ENCODE data around the gene S1PR5.

Gene S1PR5

DNA sequence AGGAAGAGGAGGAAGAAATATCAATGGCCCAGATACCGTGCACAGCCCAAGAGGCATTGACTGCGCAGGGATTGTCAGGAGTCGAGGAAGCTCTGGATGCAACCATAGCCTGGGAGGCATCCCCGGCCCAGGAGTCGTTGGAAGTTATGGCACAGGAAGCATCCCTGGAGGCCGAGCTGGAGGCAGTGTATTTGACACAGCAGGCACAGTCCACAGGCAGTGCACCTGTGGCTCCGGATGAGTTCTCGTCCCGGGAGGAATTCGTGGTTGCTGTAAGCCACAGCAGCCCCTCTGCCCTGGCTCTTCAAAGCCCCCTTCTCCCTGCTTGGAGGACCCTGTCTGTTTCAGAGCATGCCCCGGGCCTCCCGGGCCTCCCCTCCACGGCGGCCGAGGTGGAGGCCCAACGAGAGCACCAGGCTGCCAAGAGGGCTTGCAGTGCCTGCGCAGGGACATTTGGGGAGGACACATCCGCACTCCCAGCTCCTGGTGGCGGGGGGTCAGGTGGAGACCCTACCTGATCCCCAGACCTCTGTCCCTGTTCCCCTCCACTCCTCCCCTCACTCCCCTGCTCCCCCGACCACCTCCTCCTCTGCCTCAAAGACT is 50.0 kb downstream of the S1PR5 start:
- Mint-ChIP-seq H3K36me3 (ENCODE audit: low read depth) (no peaks in the 10 kb centered on the region), H3K27me3 (ENCODE audit: low read depth) (no peaks in the 10 kb centered on the region), H3K9me3 (no peaks in the 10 kb centered on the region), H3K27ac (no peak overlapping the region), H3K4me1 (no peaks in the 10 kb centered on the region), H3K4me3 (no peak overlapping the region)
- TF ChIP-seq, protein P1, sequence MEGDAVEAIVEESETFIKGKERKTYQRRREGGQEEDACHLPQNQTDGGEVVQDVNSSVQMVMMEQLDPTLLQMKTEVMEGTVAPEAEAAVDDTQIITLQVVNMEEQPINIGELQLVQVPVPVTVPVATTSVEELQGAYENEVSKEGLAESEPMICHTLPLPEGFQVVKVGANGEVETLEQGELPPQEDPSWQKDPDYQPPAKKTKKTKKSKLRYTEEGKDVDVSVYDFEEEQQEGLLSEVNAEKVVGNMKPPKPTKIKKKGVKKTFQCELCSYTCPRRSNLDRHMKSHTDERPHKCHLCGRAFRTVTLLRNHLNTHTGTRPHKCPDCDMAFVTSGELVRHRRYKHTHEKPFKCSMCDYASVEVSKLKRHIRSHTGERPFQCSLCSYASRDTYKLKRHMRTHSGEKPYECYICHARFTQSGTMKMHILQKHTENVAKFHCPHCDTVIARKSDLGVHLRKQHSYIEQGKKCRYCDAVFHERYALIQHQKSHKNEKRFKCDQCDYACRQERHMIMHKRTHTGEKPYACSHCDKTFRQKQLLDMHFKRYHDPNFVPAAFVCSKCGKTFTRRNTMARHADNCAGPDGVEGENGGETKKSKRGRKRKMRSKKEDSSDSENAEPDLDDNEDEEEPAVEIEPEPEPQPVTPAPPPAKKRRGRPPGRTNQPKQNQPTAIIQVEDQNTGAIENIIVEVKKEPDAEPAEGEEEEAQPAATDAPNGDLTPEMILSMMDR (IDR thresholded peaks at IDR 0.05; ENCODE audit: unreplicated experiment in 3 of 3) = no peak

DNA sequence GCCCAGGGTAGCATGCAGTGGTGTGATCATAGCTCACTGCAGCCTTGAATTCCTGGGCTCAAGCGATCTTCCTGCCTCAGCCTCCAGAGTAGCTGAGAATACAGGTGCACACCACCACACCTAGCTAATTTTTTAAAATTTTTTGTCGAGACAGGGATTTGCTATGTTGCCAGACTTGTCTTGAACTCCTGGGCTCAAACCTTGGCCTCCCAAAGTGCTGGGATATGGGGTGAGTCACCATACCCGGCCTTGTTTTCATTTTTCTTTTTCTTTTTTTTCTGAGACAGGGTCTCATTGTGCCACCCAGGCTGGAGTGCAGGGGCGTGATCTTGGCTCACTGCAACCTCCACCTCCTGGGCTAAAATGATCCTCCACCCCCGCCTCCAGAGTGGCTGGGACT is 52.8 kb downstream of the S1PR5 start:
- Mint-ChIP-seq H3K27ac (no peak overlapping the region), H3K9me3 (no peaks in the 10 kb centered on the region), H3K4me3 (no peak overlapping the region), H3K36me3 (ENCODE audit: low read depth) (no peaks in the 10 kb centered on the region), H3K4me1 (no peaks in the 10 kb centered on the region), H3K27me3 (ENCODE audit: low read depth) (no peaks in the 10 kb centered on the region)
- TF ChIP-seq, protein P1 (IDR thresholded peaks at IDR 0.05; ENCODE audit: unreplicated experiment in 3 of 3) = no peak
